HepG2 (cell line): Measurements from ENCODE around the gene DHX32. TPM values are rescaled to one million over a fixed set of nuclear protein-coding genes. Genes with fewer than 3 reads are reported as not detected.
A peak's percentile ranks its signal among the peaks of the same experiment; 100 is the strongest.
"Not testable (repeated sequence)": the region's sequence is repeated elsewhere in the genome, so short reads cannot be mapped to it uniquely, and the experiment has no call there.

Experiments
- ARID5B ChIP-seq: IDR thresholded peaks from 2 replicates; pipeline ENCODE4 v1.4.0; 2020; ENCODE audit warnings: mild to moderate bottlenecking, missing genetic modification reagents
- ASH2L ChIP-seq: fragments of 300-600, 200-600 bp; sonication (generic); IDR thresholded peaks from 2 replicates; pipeline ENCODE4 v1.7.0; 2017; ENCODE audit warnings: low read depth, mild to moderate bottlenecking, moderate library complexity, mixed read lengths, low read length; ENCODE audit not compliant: insufficient read length
- MAX ChIP-seq: IDR thresholded peaks from 2 replicates; pipeline ENCODE4 v1.6.1; 2012; ENCODE audit warnings: inconsistent platforms
- MAZ ChIP-seq, 2 experiments: sonication (generic) in 1 of 2; formaldehyde crosslinking in 1 of 2; IDR thresholded peaks; 2 replicates each; pipeline versions ENCODE4 v1.5.0 to v1.6.1; 2012 to 2020; ENCODE audit warnings: low read depth in 2 of 2, mild to moderate bottlenecking in 2 of 2, borderline replicate concordance in 1 of 2, improper control_type of control experiment in 1 of 2, low read length in 1 of 2, missing genetic modification reagents in 1 of 2, moderate library complexity in 1 of 2
- MXD1 ChIP-seq: sonication (generic); formaldehyde crosslinking; IDR thresholded peaks from 2 replicates; pipeline ENCODE4 v1.4.0; 2020; ENCODE audit warnings: mild to moderate bottlenecking, missing genetic modification reagents
- POGK ChIP-seq: sonication (generic); formaldehyde crosslinking; conservative IDR thresholded peaks from 2 replicates; pipeline ENCODE4 v1.8.0; 2022; ENCODE audit warnings: mild to moderate bottlenecking, moderate library complexity, missing genetic modification reagents
- RBFOX2 ChIP-seq: fragments of 200-400 bp; formaldehyde crosslinking; IDR thresholded peaks from 2 replicates; pipeline ENCODE4 v1.6.1; 2017; ENCODE audit warnings: low read depth, mild to moderate bottlenecking, low read length
- SAP130 ChIP-seq: IDR thresholded peaks from 2 replicates; pipeline ENCODE4 v1.6.1; 2016; ENCODE audit warnings: low read depth
- TFDP1 ChIP-seq: IDR thresholded peaks from 2 replicates; pipeline ENCODE4 v1.6.1; 2016; ENCODE audit warnings: missing compliant biosample characterization, missing genetic modification reagents, borderline replicate concordance
- ZBTB7B ChIP-seq: sonication (generic); formaldehyde crosslinking; IDR thresholded peaks from 2 replicates; pipeline ENCODE4 v1.4.0; 2020; ENCODE audit warnings: missing genetic modification reagents
- ZNF263 ChIP-seq: sonication (generic); formaldehyde crosslinking; IDR thresholded peaks from 2 replicates; pipeline ENCODE4 v1.4.0; 2020; ENCODE audit warnings: missing genetic modification reagents
- ZNF724P ChIP-seq: sonication (generic); formaldehyde crosslinking; IDR thresholded peaks from 2 replicates; pipeline ENCODE4 v1.8.0; 2022; ENCODE audit warnings: missing genetic modification reagents, borderline replicate concordance
- ZNF770 ChIP-seq: sonication (generic); formaldehyde crosslinking; IDR thresholded peaks from 2 replicates; pipeline ENCODE4 v1.5.0; 2020; ENCODE audit warnings: mild to moderate bottlenecking, missing genetic modification reagents
- ZSCAN21 ChIP-seq: sonication (generic); formaldehyde crosslinking; IDR thresholded peaks from 2 replicates; pipeline ENCODE4 v1.8.0; 2022; ENCODE audit warnings: mild to moderate bottlenecking, missing genetic modification reagents, moderate library complexity, borderline replicate concordance
- polyA plus RNA-seq, 8 experiments: library from polyadenylated mRNA; depleted of rRNA in 3 of 8; stranded (reverse) in 7 of 8; unstranded in 1 of 8; fragments of >200 nt; fragmentation: Illumina TruSeq in 4 of 8; extraction: Trizol in 4 of 8; gene quantifications; 2 replicates each; pipeline versions ENCODE4 v1.2.1 to v1.2.3, GENCODE V29; 2011 to 2016; ENCODE audit warnings: low read depth in 4 of 8, missing spikeins in 1 of 8, mixed read lengths in 1 of 8; ENCODE audit not compliant: insufficient read depth in 1 of 8
- total RNA-seq, 5 experiments: library from RNA; depleted of rRNA; stranded (reverse); fragments of >200 nt; fragmentation: Illumina TruSeq; extraction: Trizol; gene quantifications; 2 replicates each; pipeline ENCODE4 v1.2.3, GENCODE V29; 2016; ENCODE audit warnings: low read depth in 1 of 5

DHX32 gene
- total and polyA plus RNA-seq, 2 of the 13 experiments (the other 11 are each of a cell fraction or from before 2014, with no cell fraction given): 15.5 to 16.5 TPM

- TF ChIP-seq RBFOX2 (peak; percentile 83), ARID5B (CRISPR knock-in tag) (0 out of 2 replicates have a peak, but pooled peaks have one; percentile 16), ZNF263 (CRISPR knock-in tag) (peak; percentile 88), ZNF770 (0 out of 2 replicates have a peak, but pooled peaks have one; percentile 8), ZSCAN21 (CRISPR knock-in tag) (0 out of 2 replicates have a peak, but pooled peaks have one; percentile 9), MAZ (IDR thresholded peaks at IDR 0.05; ENCODE audit: borderline replicate concordance, low read depth, low read length) (0 out of 2 replicates have a peak, but pooled peaks have one; percentile 14), ASH2L (peak; percentile 40), MXD1 (CRISPR knock-in tag) (0 out of 2 replicates have a peak, but pooled peaks have one; percentile 5), MAX (peak; percentile 48; the same call in 1 of the 2 replicates), TFDP1 (peak; percentile 48; the same call in 1 of the 2 replicates), POGK (CRISPR knock-in tag) (peak; percentile 40; the same call in 1 of the 2 replicates), ZNF724P (CRISPR knock-in tag) (0 out of 2 replicates have a peak, but pooled peaks have one; percentile 8), ZBTB7B (CRISPR knock-in tag) (peak; percentile 47; the same call in 1 of the 2 replicates), SAP130 (CRISPR knock-in tag) (peak; percentile 36)
- not testable (repeated sequence) for TF ChIP-seq MAZ (CRISPR knock-in tag; IDR thresholded peaks at IDR 0.05; ENCODE audit: low read depth)
These were observed 14.3 kb upstream of the DHX32 start (continued) for GRCh38 chr10:125895130-125896087.
